Kidney (tissue), 14 donors: ENCODE measurements around the gene EME1. TPM values are rescaled to one million over a fixed set of nuclear protein-coding genes. Genes with fewer than 3 reads are reported as not detected.
A peak's percentile ranks its signal among the peaks of the same experiment; 100 is the strongest.

ENCODE experiments used
- DNase-seq, 5 donors: peaks; one replicate each; pipeline ENCODE4 v3.0.0-alpha.2; 2013 to 2020
- FAIRE-seq: peaks from 2 replicates; lab custom pipeline; 2012; peaks lifted over from hg19 to GRCh38; lab: Jason Lieb, UNC
- H3K27ac ChIP-seq, 2 donors: one replicate each; pipeline ENCODE4 v1.7.0; 2013; ENCODE audit warnings: low read depth in 2 of 2, low read length in 2 of 2, inconsistent platforms in 1 of 2
- H3K27me3 ChIP-seq: one replicate; pipeline ENCODE4 v1.7.1; 2013; ENCODE audit warnings: low read length, inconsistent platforms; ENCODE audit not compliant: control insufficient read depth, insufficient read depth
- H3K36me3 ChIP-seq, 3 donors: one replicate each; pipeline versions ENCODE4 v1.7.0 to v1.7.1; 2013; ENCODE audit warnings: low read length in 3 of 3, control low read depth in 1 of 3, inconsistent platforms in 1 of 3; ENCODE audit not compliant: insufficient read depth in 3 of 3, control insufficient read depth in 2 of 3
- H3K4me1 ChIP-seq, 3 donors: one replicate each; pipeline versions ENCODE4 v1.7.0 to v1.7.1; 2013; ENCODE audit warnings: low read length in 3 of 3, inconsistent platforms in 1 of 3, low read depth in 1 of 3; ENCODE audit not compliant: control insufficient read depth in 2 of 3, insufficient read depth in 2 of 3
- H3K4me3 ChIP-seq, 3 donors: one replicate each; pipeline versions ENCODE4 v1.7.0 to v1.8.1; 2013; ENCODE audit warnings: low read length in 3 of 3, control low read depth in 1 of 3, inconsistent platforms in 1 of 3
- H3K9ac ChIP-seq, 3 donors: one replicate each; pipeline versions ENCODE4 v1.7.0 to v1.7.1; 2013; ENCODE audit warnings: low read length in 3 of 3, control low read depth in 1 of 3, inconsistent platforms in 1 of 3
- H3K9me3 ChIP-seq, 3 donors: one replicate each; pipeline versions ENCODE4 v1.7.0 to v1.7.1; 2013; ENCODE audit warnings: low read length in 3 of 3, control low read depth in 1 of 3, inconsistent platforms in 1 of 3; ENCODE audit not compliant: control insufficient read depth in 2 of 3, insufficient read depth in 1 of 3
- intact Hi-C: fragments of 100-400 bp; cut with DNase I; formaldehyde crosslinking; loops from one replicate; pipeline ENCODE4 v1.11.1; 2022
- polyA plus RNA-seq: library from polyadenylated mRNA; stranded (reverse); fragments of 350-450 nt; fragmentation: Illumina TruSeq; extraction: RNeasy Lipid Tissue Mini Kit (QIAGEN cat#74804); gene quantifications from one replicate; pipeline ENCODE4 v1.2.3, GENCODE V29; 2014; ENCODE audit warnings: low read depth, low replicate concordance; ENCODE audit not compliant: insufficient read depth
- total RNA-seq: library from RNA; stranded (reverse); fragmentation: NEBNext Ultra II Directional; extraction: Animal tissue kit (Norgen Biotek cat#: 25700); gene quantifications from one replicate; pipeline ENCODE4 v1.2.1, GENCODE V29; 2021
- TF ChIP-seq, protein P1 (sequence below): IDR thresholded peaks from 3 replicates; pipeline ENCODE4 v1.5.1; 2012; ENCODE audit warnings: mild to moderate bottlenecking, moderate library complexity, borderline replicate concordance; ENCODE audit not compliant: insufficient read depth; ENCODE audit errors: extremely low read depth
- donor health status: control.
- donor health status: control.
- donor health status: control.
- donor health status: control.
- donor health status: control.
- donor health status: DM: yes; HTN: yes; CAD: no.
- donor health status: Normal renal cell carcinoma (clear cell type).

The EME1 gene
- total and polyA plus RNA-seq, 2 donors from 2014 or later: 1.0 TPM; not detected in 1

DNA sequence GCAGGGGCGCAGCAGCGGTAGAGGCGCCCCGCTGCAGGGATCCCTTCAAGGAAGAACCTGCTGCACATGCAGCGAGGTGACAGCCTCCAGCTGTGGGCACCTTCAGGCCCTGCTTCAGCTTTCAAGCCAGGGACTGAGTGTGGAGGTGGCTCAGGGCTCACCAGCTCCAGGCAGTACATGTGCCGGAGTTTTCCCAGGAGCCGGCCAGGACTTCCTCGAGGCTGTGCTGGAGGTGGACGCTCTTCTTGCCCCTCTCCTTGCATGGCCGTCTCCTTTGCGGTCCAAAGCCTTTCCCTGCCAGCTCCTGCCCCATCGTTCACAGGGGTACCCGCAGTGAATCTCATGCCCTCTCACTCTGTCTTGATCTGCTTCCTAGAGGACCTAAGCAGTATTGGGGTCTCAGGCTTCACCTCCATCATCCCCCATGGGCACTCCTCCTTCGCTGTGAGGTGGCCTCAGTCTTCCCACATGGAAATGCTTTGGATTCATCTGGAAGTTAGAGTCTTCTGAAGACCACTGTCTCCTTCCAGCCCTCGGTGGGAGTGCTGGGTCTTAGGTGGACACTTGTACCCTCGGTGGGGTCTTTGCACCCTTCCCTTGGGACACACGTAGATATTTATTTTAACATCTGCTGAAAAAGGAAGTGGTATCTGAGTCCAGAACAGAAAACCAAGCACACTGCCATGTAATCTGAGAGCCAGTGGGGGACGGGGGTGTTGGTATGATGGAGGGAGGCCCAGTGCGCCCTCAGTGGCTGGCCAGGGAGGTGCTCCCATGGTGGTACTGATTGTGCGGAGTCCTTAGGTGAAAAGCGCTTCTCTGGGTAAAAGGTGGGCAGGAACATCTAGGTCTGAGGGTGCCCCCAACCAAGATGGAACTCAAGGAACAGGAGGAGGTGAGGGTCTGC is 20.1 kb upstream of the EME1 start:
- DNase-seq (peak in 2 of 5 donors; percentile 13 to 48), FAIRE-seq (no peak)
- intact Hi-C loops: no loop called here
- no peak overlapping the region for H3K4me3 ChIP-seq
- no peaks in the 10 kb centered on the region for H3K4me1 ChIP-seq
- no peaks in the 10 kb centered on the region for H3K27me3 ChIP-seq
- no peak overlapping the region for H3K9ac ChIP-seq
- TF ChIP-seq, protein P1, sequence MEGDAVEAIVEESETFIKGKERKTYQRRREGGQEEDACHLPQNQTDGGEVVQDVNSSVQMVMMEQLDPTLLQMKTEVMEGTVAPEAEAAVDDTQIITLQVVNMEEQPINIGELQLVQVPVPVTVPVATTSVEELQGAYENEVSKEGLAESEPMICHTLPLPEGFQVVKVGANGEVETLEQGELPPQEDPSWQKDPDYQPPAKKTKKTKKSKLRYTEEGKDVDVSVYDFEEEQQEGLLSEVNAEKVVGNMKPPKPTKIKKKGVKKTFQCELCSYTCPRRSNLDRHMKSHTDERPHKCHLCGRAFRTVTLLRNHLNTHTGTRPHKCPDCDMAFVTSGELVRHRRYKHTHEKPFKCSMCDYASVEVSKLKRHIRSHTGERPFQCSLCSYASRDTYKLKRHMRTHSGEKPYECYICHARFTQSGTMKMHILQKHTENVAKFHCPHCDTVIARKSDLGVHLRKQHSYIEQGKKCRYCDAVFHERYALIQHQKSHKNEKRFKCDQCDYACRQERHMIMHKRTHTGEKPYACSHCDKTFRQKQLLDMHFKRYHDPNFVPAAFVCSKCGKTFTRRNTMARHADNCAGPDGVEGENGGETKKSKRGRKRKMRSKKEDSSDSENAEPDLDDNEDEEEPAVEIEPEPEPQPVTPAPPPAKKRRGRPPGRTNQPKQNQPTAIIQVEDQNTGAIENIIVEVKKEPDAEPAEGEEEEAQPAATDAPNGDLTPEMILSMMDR: no peak
- peaks cover 0 to 12% (median 5%) of the 10 kb centered on the region in 3 donors for H3K36me3 ChIP-seq
- no peak overlapping the region for H3K27ac ChIP-seq
- H3K9me3 ChIP-seq: no peaks in the 10 kb centered on the region

DNA sequence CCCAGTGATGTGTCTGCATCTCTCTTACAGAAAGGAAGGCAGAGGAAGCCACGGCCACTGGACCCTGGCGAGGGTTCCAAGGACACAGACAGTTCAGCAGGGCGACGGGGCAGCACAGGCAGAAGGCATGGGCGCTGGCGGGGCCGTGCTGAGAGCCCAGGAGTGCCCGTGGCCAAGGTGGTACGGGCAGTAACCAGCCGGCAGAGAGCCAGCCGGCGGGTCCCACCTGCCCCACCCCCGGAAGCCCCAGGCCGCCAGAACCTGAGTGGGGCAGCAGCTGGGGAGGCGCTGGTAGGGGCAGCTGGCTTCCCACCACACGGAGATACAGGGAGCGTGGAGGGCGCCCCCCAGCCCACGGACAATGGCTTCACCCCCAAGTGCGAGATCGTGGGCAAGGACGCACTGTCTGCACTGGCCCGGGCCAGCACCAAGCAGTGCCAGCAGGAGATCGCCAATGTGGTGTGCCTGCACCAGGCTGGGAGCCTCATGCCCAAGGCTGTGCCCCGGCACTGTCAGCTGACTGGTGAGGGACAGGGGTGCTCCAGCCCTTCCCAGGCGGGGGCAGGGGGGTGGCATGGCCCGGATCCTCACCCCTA is 19.3 kb upstream of the EME1 start:
- no peak overlapping the region for H3K9ac ChIP-seq
- H3K27me3 ChIP-seq: no peaks in the 10 kb centered on the region
- H3K36me3 ChIP-seq: peaks cover 2 to 20% (median 7%) of the 10 kb centered on the region in 3 donors
- intact Hi-C loops: no loop called here
- H3K4me3 ChIP-seq: no peak overlapping the region
- no peaks in the 10 kb centered on the region for H3K9me3 ChIP-seq
- TF ChIP-seq, protein P1: no peak
- no peaks in the 10 kb centered on the region for H3K4me1 ChIP-seq
- FAIRE-seq (no peak), DNase-seq (peak in 1 of 5 donors; percentile 65)
- H3K27ac ChIP-seq: no peak overlapping the region

DNA sequence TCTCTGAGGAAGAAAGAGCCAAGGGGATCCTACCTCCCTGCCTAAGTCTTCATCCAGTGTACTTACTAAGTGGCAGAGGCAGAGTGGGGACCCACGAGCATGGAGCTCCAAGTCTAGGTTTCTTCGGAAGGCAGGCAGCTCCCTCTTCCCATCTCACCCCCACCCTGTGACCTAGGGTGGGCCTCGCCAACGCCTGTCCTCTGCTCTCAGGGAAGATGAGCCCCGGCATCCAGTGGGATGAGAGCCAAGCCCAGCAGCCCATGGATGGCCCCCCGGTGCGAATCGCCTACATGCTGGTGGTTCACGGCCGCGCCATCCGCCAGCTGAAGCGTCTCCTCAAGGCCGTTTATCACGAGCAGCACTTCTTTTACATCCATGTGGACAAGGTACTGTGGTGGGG is 18.8 kb upstream of the EME1 start:
- H3K4me1 ChIP-seq: no peaks in the 10 kb centered on the region
- H3K36me3 ChIP-seq: peaks cover 3 to 23% (median 7%) of the 10 kb centered on the region in 3 donors
- FAIRE-seq (no peak), DNase-seq (no peak)
- no peaks in the 10 kb centered on the region for H3K27me3 ChIP-seq
- TF ChIP-seq, protein P1: no peak
- no peaks in the 10 kb centered on the region for H3K9me3 ChIP-seq
- H3K9ac ChIP-seq: no peak overlapping the region
- H3K27ac ChIP-seq: no peak overlapping the region
- no peak overlapping the region for H3K4me3 ChIP-seq
- intact Hi-C loops: no loop called here
